Upper lobe of left lung (tissue), 4 donors: ENCODE measurements around the gene PROSER2.

ENCODE experiments used
- EP300 ChIP-seq, 4 donors: sonication (generic); formaldehyde crosslinking; IDR thresholded peaks; one replicate each; pipeline ENCODE4 v1.5.1; 2017; ENCODE audit warnings: antibody characterized with exemption in 4 of 4, control low read depth in 2 of 4
- POLR2A ChIP-seq, 4 donors: fragments of 450-650 bp; IDR thresholded peaks; one replicate each; pipeline ENCODE4 v1.5.1; 2016 to 2017; ENCODE audit warnings: antibody characterized with exemption in 4 of 4, mild to moderate bottlenecking in 2 of 4
- TF ChIP-seq, protein P1 (sequence below), 6 experiments: fragments of 450-650 bp in 4 of 6; fragments of 200-600 bp in 2 of 6; sonication (generic) in 2 of 6; IDR thresholded peaks; one replicate each; pipeline ENCODE4 v1.5.1; 2016 to 2019; ENCODE audit warnings: antibody characterized with exemption in 6 of 6

DNA sequence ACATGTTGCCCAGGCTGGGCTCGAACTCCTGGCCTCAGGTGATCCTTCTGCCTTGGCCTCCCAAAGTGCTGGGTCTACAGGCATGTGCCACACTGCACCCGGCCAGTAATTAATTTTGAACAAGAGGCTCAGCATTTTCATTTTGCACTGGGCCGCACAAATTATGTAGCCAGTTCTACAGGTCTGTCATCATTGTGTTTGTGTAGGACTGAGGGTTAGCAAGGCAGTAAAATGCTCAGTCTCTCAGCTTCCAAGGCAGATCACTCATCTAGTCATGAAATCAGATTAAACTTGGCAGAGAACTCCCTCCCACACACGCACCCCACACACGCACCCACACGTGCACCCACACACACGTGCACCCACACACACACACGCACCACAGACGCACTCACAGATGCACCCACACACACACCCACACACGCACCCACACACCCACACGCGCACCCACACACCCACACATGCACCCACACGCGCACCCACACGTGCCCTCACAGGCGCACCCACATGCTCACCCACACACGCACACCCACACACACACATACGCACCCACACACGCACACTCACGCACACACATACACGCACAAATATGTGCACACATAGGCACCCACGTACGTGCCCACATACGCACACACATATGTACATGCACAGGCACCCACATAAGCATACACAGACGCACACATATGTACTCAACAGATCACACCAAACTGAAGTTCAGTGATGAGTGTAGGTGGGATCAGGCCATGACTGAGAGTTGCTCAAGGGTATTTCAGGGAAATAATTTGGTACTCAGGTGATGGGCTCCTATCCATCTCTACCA lies 27.8 kb upstream of the PROSER2 start:
- TF ChIP-seq, protein P1, sequence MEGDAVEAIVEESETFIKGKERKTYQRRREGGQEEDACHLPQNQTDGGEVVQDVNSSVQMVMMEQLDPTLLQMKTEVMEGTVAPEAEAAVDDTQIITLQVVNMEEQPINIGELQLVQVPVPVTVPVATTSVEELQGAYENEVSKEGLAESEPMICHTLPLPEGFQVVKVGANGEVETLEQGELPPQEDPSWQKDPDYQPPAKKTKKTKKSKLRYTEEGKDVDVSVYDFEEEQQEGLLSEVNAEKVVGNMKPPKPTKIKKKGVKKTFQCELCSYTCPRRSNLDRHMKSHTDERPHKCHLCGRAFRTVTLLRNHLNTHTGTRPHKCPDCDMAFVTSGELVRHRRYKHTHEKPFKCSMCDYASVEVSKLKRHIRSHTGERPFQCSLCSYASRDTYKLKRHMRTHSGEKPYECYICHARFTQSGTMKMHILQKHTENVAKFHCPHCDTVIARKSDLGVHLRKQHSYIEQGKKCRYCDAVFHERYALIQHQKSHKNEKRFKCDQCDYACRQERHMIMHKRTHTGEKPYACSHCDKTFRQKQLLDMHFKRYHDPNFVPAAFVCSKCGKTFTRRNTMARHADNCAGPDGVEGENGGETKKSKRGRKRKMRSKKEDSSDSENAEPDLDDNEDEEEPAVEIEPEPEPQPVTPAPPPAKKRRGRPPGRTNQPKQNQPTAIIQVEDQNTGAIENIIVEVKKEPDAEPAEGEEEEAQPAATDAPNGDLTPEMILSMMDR (IDR thresholded peaks at IDR 0.05), result no peak
- TF ChIP-seq EP300 (IDR thresholded peaks at IDR 0.05) (no peak), POLR2A (IDR thresholded peaks at IDR 0.05) (no peak)
